ENCODE measurements around the gene OGFOD1. TPM values are rescaled to one million over a fixed set of nuclear protein-coding genes. Genes with fewer than 3 reads are reported as not detected.

OGFOD1 gene
- total and polyA plus RNA-seq, 9 of the 15 experiments (the other 6 are each of a cell fraction or from before 2014, with no cell fraction given) = 60.4 to 134 (median 85.8) TPM

DNA sequence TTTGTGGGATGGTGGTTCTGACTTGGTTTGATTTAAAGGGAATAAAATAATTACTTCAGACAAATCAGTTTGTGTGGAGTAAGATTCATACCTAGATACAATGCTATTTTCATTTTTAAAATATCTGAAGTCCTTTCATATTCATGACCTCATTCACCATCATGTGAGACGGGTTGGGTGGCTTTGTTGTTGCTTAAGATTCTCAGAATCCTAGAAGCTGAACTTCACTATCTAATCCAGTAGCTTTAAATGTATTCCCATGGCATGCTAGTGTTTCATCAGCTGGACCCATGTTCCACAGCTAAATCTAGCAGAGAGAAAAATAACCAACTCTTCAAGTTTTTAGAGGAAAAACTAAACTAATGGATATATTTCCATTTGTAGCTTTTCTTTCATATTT, 23.3 kb upstream of the OGFOD1 start:
- H3K36me3 ChIP-seq (ENCODE audit: control insufficient read depth, insufficient read depth, low read length) = peaks cover 40% of the 10 kb centered on the region
- no peak overlapping the region for H3K27ac ChIP-seq (ENCODE audit: extremely low read depth, low read depth, low read length)
- ATAC-seq (no peak), DNase-seq (ENCODE audit: extremely low read depth in 1 of 4, low spot score in 3 of 4) (no peak), FAIRE-seq (no peak)
- in situ Hi-C loops (cut with MboI) = no loop called here
- H3K4me3 ChIP-seq = no peak overlapping the region
- H3K9ac ChIP-seq (ENCODE audit: insufficient read depth in 1 of 2, low read depth in 2 of 2, low read length in 2 of 2) = no peak overlapping the region
- ChIA-PET POLR2A (interaction anchor here (0.5 kb wide), 1 partner anchor 680 kb away, joined by 3 read pairs; no protein-coding TSS in a partner anchor), CTCF (ENCODE audit: low intra/inter-chr PET ratio) (no interaction called here)
- H3K27me3 ChIP-seq (ENCODE audit: control insufficient read depth in 2 of 2, insufficient read depth in 2 of 2, low read length in 2 of 2) = no peaks in the 10 kb centered on the region
- no peak overlapping the region for H2AFZ ChIP-seq (ENCODE audit: low read depth, low read length)
- H3K4me2 ChIP-seq (ENCODE audit: insufficient read depth, low read length) = no peak overlapping the region
- intact Hi-C loops (cut with micrococcal nuclease) = loop anchor here (5.0 kb wide), 1 partner anchor 96 kb away; no protein-coding TSS in a partner anchor
- H4K20me1 ChIP-seq (replicated peaks; ENCODE audit: control insufficient read depth, insufficient read depth, low read length) = peaks cover 9% of the 10 kb centered on the region; the same call in 1 of the 2 replicates
- no peaks in the 10 kb centered on the region for H3K9me1 ChIP-seq (ENCODE audit: control insufficient read depth, insufficient read depth, low read length)
- H3K9me3 ChIP-seq (replicated peaks; ENCODE audit: control insufficient read depth, insufficient read depth, low read depth, low read length) = no peaks in the 10 kb centered on the region
- peaks cover 8 to 18% of the 10 kb centered on the region in 2 experiments; a peak in 4 of 5 replicates for H3K4me1 ChIP-seq (replicated peaks in 1 of 2; ENCODE audit: control insufficient read depth in 2 of 2, insufficient read depth in 2 of 2, low read length in 2 of 2)
- WGBS (ENCODE audit: insufficient coverage, low coverage, missing lambda C conversion rate) = 29% methylated on average over 1 of the region's 1 CpG
- TF ChIP-seq CEBPG (CRISPR knock-in tag; IDR thresholded peaks at IDR 0.05) = no peak
- peak; percentile 13 to 43; a peak in 3 of 4 replicates for TF ChIP-seq CEBPG (tag; conservative IDR thresholded peaks at IDR 0.05 in 1 of 2, IDR thresholded peaks at IDR 0.05 in 1 of 2)
- TF ChIP-seq PHB2 (IDR thresholded peaks at IDR 0.05; ENCODE audit: low read depth) = no peak
- TF ChIP-seq ZNF589 (CRISPR knock-in tag; IDR thresholded peaks at IDR 0.05; ENCODE audit: low read depth) = 0 out of 2 replicates have a peak, but pooled peaks have one; percentile 11
- no TSS peak for BruUV-seq (replicated peaks)
- H3K79me2 ChIP-seq (ENCODE audit: control insufficient read depth, insufficient read depth, low read length) = peaks cover 21% of the 10 kb centered on the region

DNA sequence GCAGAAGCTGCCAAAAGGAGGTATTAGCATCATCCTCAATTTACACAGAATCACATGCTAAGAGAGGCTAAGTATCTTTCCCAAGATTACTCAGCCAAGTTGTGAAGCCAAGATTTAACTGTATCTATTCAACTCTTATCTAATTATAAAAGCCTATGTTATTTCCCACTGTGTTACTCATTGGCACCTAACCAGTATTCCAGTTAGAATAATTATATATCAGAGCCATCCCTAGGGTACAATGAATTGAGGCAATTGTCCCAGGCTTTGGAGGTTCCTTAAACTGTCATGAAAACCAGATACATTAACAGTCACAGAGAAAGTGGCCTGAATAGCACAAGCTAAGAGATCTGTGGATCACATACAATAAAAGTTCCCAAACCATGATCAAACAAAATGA, 15.1 kb upstream of the OGFOD1 start:
- Histone ChIP-seq H3K9ac (ENCODE audit: insufficient read depth in 1 of 2, low read depth in 2 of 2, low read length in 2 of 2) (no peak overlapping the region), H3K36me3 (ENCODE audit: control insufficient read depth, insufficient read depth, low read length) (peaks cover 83% of the 10 kb centered on the region), H3K27ac (ENCODE audit: extremely low read depth, low read depth, low read length) (no peak overlapping the region), H3K4me1 (replicated peaks in 1 of 2; ENCODE audit: control insufficient read depth in 2 of 2, insufficient read depth in 2 of 2, low read length in 2 of 2) (no peaks in the 10 kb centered on the region), H3K4me3 (no peak overlapping the region), H3K9me3 (replicated peaks; ENCODE audit: control insufficient read depth, insufficient read depth, low read depth, low read length) (no peaks in the 10 kb centered on the region), H3K27me3 (ENCODE audit: control insufficient read depth in 2 of 2, insufficient read depth in 2 of 2, low read length in 2 of 2) (no peaks in the 10 kb centered on the region), H3K4me2 (ENCODE audit: insufficient read depth, low read length) (no peak overlapping the region), H3K79me2 (ENCODE audit: control insufficient read depth, insufficient read depth, low read length) (0 out of 3 replicates have a peak, but pooled peaks cover 5% of the 10 kb centered on the region), H2AFZ (ENCODE audit: low read depth, low read length) (no peak overlapping the region), H3K9me1 (ENCODE audit: control insufficient read depth, insufficient read depth, low read length) (no peaks in the 10 kb centered on the region), H4K20me1 (replicated peaks; ENCODE audit: control insufficient read depth, insufficient read depth, low read length) (no peaks in the 10 kb centered on the region)
- TF ChIP-seq, protein P1, sequence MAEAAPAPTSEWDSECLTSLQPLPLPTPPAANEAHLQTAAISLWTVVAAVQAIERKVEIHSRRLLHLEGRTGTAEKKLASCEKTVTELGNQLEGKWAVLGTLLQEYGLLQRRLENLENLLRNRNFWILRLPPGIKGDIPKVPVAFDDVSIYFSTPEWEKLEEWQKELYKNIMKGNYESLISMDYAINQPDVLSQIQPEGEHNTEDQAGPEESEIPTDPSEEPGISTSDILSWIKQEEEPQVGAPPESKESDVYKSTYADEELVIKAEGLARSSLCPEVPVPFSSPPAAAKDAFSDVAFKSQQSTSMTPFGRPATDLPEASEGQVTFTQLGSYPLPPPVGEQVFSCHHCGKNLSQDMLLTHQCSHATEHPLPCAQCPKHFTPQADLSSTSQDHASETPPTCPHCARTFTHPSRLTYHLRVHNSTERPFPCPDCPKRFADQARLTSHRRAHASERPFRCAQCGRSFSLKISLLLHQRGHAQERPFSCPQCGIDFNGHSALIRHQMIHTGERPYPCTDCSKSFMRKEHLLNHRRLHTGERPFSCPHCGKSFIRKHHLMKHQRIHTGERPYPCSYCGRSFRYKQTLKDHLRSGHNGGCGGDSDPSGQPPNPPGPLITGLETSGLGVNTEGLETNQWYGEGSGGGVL (CRISPR knock-in tag; IDR thresholded peaks at IDR 0.05) = no peak
- TF ChIP-seq SREBF1 (IDR thresholded peaks at IDR 0.05; ENCODE audit: borderline replicate concordance, low read depth, low read length) (no peak), HNRNPUL1 (IDR thresholded peaks at IDR 0.05; ENCODE audit: low read length) (no peak), SMAD2 (IDR thresholded peaks at IDR 0.05; ENCODE audit: low read depth, low read length) (no peak), PHB (CRISPR knock-in tag; IDR thresholded peaks at IDR 0.05) (no peak), ZNF551 (CRISPR knock-in tag; IDR thresholded peaks at IDR 0.05) (no peak)
- TF ChIP-seq, protein P2, sequence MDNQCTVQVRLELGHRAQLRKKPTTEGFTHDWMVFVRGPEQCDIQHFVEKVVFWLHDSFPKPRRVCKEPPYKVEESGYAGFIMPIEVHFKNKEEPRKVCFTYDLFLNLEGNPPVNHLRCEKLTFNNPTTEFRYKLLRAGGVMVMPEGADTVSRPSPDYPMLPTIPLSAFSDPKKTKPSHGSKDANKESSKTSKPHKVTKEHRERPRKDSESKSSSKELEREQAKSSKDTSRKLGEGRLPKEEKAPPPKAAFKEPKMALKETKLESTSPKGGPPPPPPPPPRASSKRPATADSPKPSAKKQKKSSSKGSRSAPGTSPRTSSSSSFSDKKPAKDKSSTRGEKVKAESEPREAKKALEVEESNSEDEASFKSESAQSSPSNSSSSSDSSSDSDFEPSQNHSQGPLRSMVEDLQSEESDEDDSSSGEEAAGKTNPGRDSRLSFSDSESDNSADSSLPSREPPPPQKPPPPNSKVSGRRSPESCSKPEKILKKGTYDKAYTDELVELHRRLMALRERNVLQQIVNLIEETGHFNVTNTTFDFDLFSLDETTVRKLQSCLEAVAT (IDR thresholded peaks at IDR 0.05) = no peak
- TF ChIP-seq, protein P3, sequence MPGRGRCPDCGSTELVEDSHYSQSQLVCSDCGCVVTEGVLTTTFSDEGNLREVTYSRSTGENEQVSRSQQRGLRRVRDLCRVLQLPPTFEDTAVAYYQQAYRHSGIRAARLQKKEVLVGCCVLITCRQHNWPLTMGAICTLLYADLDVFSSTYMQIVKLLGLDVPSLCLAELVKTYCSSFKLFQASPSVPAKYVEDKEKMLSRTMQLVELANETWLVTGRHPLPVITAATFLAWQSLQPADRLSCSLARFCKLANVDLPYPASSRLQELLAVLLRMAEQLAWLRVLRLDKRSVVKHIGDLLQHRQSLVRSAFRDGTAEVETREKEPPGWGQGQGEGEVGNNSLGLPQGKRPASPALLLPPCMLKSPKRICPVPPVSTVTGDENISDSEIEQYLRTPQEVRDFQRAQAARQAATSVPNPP (IDR thresholded peaks at IDR 0.05; ENCODE audit: borderline replicate concordance, insufficient read depth, insufficient read length) = no peak
- in situ Hi-C loops (cut with MboI) (no loop called here), intact Hi-C loops (cut with micrococcal nuclease) (no loop called here)
- no peak for DNase-seq (ENCODE audit: extremely low read depth in 1 of 4, low spot score in 3 of 4)
- POLR2A ChIA-PET = no interaction called here
- FAIRE-seq = no peak
- no TSS peak for BruUV-seq (replicated peaks)
- no peak for ATAC-seq
- CTCF ChIA-PET (ENCODE audit: low intra/inter-chr PET ratio) = no interaction called here
